Stimulated activated CD8-positive, alpha-beta memory T cell treated with anti-CD3 and anti-CD28 coated beads, Interleukin-15, amount 100 ng/mL, for 4 hours (primary cell): Measurements from ENCODE around the gene ELOVL1.
"Not testable (repeated sequence)": the region's sequence is repeated elsewhere in the genome, so short reads cannot be mapped to it uniquely, and the experiment has no call there.

Source experiments
- DNase-seq, 2 donors: peaks; one replicate each; pipeline ENCODE4 v3.0.0-alpha.2; 2020; ENCODE audit warnings: low read depth in 2 of 2

ELOVL1 gene

DNA sequence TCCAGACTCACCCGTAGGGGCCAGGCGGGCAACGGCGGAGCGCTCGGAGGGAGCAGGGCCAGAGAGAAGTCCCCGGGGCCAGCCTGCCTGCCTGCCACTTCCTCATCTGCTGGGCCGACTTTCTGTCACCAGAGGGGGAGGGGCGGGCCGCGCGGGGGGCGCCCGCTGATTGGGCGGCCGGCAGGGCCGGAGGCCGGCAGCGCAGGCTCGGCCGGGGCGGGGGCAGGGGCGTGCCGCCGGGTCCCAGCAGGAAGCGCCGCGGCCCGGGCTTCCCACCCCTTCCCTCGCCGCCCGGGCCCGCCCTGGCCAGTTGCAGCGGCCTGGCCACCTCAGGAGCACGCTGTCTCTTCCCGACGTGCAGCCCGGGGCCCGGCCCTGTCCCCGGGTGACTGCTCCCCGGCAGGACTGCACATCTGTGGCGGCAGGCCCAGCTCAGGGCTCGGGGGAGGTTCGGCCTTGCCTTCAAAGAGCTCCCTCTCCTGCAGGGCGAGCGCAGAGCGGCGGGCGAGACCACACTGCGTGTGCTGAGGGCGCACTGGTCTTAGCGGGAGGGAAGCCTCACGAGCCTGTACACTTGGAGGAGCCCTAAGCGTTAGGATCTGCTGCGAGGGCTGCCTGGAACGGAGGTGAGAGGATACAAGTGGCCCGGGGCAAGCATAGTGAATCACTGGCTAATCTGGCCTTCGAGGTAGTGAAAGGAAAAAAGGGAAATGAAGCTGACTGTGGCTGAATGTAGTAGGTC, at the start of gene ELOVL1:
Gene ELOVL1 (minus strand): TSS at position 108 of the 742 bp plus-strand sequence. CDS start 2,402 bp downstream, outside the sequence.
- peak; percentile 64 to 74 for DNase-seq

DNA sequence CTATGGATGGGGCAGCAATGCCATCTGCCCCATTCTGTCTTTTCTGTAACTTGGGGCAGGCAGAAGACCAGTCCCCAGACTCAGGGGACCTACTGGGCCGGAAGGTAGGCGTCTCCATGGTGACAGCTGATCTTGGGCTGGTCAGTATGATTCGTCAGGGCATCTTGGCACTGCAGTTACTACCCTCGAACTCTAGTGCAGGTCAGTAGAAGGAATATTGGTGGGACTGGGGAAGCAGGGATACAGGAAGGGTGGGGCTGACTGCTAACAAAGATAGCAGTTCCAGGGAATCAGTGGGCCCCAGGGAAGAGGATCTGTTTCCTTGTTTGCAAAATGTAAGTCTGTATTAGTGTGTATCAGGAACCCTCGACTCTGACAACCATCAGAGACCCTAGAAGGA, 48.1 kb upstream of the ELOVL1 start:
- DNase-seq, result no peak

DNA sequence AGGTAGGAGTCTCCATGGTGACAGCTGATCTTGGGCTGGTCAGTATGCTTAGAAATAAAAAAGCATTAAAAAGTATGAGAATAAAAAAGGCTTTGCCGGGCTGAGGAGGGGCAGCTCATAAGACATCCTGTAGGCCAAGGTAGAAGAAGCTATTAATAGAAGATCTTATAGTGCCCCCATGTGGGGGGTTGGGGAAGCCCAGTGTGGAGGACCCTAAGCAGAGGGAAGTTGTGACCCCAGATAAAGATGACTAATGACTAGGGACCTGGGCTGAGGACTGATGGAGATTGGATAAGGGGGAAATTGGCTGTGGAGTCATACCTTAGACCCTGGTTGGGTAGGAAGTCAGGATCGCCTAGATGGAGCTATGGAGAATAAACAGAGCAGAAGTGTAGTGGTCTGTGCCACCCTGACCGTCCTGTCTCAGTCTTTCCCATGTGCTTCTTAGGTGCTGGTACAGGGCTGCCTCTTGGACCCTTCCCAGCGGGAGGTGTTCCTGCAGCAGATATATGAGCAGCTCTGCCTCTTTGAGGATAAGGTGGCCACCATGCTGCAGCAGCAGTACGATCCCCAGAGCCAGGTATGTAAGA, 46.9 kb upstream of the ELOVL1 start:
- DNase-seq, result peak; percentile 22 to 37

DNA sequence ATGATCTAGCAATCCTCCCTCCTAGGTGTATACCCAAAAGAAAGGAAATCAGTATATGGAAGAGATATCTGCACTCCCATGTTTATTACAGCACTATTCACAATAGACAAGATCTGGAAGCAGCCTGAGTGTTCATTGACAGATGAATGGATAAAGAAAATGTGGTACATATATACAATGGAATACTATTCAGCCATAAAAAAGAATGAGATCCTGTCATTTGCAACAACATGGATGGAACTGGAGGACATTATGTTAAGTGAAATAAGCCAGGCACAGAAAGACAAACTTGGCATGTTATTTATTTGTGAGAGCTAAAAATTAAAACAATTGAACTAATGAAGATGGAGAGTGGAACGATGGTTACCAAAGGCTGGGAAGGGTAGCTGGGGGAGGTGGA, 45.6 kb upstream of the ELOVL1 start:
- DNase-seq, result not testable (repeated sequence)

DNA sequence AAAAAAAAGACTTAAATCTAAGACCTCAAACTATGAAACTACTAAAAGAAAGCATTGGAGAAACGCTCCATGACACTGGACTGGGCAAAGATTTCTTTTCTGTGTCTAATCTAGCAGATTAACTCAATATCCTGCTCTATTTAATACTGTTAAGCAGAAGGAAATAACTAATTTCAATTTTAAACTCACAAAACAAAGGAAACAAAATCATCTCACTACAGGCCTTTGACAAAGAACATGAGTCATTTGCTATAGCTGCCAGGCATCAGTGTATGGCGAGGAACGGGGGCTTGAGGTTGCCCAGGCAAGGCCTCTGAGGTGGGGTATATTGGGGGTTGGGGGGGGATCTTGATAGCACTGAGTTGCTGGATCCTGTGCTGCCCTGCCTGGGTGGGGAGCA, 42.8 kb upstream of the ELOVL1 start:
- no peak for DNase-seq

DNA sequence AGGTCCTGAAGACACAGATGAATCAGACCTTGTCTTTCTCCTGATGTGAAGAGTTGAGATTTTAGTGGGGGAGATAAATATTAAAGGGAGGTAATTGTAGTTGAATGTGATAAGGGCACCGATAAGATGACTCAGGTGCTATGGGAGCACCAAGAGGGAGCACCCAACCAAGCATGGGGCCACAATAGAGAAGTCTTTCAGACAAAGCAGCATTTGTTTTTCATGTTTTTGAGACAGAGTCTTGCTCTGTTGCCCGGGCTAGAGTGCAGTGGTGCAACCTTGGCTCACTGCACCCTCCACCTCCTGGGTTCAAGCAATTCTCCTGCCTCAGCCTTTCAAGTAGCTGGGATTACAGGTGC, 38.0 kb upstream of the ELOVL1 start:
- no peak for DNase-seq

DNA sequence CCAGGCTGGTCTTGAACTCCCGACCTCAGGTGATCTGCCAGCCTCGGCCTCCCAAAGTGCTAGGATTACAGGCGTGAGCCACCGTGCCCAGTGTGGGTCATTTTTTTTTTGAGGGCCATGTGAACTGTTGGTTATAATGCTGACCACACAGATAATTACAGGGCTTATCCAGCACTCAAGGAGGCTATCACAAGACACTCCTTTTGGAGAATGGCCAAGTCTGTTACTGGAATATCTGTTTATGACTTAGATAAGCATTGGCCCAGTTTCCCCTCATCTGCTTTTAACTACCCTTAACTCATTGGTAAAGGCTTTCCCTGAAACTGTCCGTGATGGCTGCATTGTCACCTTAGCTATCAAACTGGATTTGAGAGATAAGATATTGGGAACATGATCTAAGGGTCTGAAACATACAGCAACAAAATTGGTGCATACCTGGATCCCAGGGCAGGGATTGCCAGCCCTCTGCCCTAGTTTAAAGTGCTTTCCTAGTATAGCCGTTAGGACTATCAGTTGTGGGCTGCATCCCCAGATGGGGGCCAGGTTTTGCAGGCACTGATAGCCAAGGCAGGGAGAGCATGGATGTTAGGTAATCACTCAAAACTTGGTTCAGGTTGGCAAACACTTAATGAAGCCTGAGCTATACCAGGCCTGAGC, 37.5 kb upstream of the ELOVL1 start:
- no peak for DNase-seq

DNA sequence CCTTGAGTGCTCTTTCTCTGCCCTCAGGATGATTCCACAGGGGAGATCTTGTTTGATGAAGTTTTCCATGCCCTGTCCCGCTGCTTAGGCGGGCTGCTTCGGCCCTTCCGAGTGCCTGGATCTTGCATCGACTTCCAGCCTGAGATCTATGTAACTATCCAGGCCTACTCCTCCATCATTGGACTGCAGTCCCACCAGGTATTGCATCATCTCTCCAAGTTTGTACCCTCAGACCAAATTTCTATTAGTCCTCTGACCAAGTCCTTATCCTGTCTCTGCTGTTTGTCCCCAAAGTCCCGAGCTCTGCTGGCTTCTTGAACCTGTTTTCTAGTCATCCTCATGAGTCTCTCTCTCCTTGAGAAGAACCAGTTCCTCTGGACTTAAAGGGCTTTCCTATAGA, 36.5 kb upstream of the ELOVL1 start:
- no peak for DNase-seq

DNA sequence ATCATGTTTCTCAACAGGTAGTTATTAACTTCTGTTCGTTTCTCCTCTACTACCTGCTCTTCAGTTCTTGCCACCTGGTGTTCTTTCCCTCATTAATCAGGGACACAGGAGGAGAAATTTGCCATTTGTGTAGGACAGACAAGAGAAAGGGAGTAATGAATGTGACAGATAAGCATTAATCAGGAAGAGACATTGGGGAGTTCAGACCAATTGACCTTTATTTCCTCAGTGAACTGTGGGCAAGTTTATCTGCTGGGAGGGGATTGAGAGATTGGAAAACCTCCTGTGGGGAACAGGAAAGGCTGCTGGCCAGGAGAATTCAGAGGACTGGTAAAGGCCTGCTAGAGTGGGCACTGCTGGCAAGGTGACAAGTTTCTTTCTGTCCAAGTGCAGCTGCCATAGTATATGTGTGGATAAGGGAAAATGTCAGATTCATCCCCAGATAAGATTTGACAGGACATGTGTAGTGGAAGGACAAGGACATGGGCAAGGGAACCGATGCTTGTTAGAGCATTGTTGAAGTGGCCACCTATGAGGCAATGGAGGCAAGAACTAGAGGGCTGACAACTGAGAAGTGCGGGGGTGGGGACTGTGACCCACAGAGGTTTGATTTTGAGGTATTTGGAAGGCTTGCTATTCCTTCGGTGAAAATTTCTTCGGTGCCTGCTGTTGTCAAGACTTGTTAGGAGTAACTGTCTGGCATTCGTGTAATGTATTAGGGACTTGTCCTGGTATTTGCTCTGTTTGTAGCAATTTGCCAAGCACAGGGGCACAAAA, 34.5 kb upstream of the ELOVL1 start:
- DNase-seq, result no peak

DNA sequence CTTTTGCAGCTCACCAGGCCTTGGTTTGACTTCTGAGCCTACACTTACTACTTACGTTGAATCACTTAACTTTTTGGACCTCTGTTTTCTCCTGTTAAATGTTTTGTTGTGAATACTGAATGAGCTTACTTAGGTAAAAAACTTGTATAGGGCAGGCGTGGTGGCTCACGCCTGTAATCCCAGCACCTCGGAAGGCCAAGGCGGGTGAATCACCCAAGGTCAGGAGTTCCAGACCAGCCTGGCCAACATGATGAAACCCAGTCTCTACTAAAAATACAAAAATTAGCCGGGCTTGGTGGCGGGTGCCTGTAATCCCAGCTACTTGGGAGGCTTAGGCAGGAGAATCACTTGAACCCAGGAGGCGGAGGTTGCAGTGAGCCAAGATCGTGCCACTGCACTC, 32.6 kb upstream of the ELOVL1 start:
- DNase-seq, result not testable (repeated sequence)

DNA sequence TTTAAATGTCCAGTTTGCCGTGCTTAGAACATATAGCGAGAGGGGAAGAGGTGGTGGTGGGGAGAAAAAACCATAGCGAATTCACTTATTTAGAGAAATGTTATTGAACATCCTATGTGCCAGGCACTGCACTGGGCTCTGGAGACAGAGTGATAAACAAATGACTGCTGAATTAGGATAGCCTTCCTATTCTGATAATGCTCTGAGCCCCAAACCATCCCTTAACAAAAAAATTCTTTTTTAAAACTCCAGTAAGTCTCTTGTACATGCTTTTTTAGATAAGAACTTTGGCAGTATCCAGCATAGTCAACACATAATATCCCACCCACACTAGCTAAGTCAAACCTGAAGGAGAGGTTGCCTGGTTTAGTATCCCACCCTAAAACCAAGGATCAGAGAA, 30.4 kb upstream of the ELOVL1 start:
- no peak for DNase-seq

DNA sequence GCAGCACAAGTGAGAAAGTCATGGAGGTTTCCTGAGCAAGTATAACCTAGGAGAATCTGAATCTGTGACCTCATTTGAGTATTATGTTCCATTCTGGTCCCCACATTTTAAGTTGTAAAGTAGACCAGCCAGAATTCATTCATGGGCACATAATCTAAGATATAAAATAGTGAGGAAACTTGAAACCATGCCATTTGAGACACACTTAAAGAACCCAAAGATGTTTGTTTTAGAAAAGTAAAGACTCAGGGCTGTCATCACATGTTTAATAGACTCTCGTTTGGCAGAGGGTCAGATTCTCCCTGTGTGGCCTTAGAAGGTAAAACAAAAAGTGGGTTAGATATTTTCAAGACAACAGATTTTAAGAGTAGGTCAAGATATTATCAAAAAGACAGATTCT, 28.2 kb upstream of the ELOVL1 start:
- DNase-seq, result no peak

DNA sequence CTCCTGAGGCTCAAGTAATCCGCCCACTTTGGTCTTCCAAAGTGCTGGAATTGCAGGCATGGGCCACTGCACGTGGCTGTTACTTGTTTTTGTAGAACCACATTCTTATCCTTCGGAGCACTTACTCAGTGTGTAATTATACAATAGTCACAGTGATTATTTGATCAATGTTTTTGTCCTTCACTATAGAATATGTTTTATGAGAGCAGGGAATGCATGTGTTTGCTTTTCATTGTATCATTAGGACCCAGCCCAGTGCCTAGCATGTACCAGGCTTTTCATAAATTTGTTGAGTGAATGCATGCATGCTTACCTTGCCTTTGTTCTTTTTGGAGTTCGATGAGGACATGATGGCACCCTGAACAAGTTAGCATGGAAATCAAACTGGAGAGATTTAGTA, 27.7 kb upstream of the ELOVL1 start:
- DNase-seq, result no peak

DNA sequence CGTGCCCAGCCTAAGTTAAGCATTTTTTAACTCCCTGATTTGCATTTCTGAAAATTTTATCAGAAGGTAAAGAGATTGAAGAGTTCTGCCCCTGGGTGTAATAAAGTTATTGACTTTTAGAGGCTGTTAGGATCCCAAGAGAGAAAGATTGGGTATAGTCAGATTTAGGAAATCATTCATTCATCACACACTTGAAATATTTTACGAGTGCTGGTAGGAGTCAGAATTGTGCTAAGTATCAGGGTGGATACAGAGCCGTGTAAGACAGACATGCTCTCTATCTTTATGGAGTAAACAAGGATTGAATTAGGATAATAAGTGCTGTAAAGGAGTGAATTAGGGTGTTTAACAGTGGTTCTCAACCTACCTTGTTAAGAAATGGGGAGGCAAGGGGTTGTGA, 24.9 kb upstream of the ELOVL1 start:
- DNase-seq, result no peak

DNA sequence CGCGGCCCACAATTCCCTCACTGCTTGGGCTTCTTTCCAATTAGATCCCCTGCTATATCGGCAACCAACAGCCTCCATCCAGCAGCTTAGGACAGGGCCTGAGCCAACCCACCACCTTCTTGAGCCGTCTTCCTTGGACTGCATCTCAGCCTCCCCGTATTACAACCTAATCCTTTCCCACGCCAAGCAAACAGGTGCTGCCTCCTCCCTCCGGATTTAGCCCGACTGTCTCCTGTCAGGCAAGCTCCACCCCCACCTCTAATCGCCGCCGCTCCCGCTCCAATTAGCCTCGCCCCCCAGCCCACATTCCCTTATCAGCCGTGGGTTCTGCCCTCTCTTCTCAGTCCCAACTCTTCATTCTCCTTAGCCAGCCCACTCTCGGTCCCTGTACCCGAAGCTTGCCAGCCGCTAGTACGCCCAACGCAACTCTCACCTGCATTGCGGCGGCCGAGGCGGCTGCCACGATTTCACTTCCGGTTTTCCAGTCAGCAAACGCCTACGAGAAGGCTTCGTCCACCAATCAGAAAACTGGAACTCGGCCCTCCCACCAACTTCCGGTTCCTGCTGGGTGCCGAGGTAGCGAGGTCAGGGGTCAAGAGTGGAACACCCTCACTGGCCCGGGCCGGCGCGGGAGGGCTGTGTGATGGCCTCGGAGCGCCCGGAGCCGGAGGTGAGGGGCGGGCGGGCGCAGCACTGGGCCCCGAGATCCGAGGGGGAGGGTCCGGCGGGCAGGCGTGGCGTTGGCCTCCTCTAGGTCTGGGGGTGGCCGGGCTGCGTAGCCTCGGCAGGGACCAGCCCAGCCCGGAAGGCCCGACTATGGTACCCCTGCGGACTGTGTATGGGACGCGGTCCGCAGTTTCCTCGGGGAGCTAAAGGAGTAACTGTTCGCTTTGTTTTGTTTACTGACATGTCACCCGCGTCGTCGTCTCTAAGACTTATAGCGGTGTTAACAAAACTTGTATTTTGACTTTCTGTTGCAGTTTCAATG, 21.8 kb upstream of the ELOVL1 start, which contains the start of the genes MED8 and SZT2:
Gene MED8 (minus strand): TSS at position 475 of the 988 bp plus-strand sequence. CDS start 36 bp downstream, at position 439.
Gene SZT2 (plus strand): TSS at position 574 of the 988 bp plus-strand sequence. CDS start 70 bp downstream, at position 644.
- DNase-seq, result peak; percentile 82 to 88

DNA sequence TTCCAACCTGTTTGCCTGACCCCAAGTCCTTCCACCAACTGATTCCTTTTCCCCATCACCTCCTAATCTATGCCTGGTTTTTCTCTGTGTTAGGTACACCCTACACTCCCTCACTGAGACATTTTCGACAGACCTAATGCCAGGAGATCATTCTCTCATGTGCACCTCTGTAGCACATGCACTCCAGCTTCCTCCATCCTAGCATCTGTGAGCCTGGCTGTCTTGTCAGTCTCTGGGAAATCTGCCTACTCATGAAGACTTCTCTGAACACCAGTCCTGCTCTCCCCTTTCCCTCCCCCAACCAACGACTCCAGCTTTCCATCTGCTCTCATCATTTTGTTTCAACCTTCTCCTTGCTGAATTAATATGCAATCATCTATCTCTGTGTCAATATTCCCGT, 20.8 kb upstream of the ELOVL1 start:
- DNase-seq, result no peak

DNA sequence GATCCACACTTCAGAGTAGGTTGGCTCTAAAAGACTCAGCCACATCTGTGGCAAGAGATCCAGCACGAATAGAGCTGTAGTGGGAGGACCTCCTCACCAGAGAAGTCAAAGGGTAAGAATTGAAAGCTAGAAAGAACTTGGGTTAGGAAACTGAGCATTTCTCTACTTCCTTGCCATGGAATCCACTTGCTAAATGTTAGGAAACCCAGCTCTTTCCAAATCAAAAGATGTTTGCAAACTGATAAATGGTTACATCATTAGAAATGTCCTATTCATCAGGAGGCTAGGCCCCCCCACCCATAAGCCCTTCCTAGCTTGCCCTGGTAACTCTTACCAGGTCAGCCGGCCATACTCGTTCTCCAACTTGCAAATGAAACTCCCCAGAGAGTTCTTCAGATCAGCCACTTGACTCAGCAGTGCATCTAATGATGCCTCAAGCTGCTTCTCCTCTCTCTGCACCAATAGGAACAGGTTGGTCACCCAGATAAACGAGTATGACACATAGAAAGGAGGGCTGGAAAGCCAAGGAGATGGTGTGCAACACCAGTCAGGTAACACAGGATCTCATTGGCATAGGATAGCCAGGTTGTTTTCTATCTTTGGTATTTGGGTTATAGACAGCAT, 20.3 kb upstream of the ELOVL1 start:
- DNase-seq, result no peak

DNA sequence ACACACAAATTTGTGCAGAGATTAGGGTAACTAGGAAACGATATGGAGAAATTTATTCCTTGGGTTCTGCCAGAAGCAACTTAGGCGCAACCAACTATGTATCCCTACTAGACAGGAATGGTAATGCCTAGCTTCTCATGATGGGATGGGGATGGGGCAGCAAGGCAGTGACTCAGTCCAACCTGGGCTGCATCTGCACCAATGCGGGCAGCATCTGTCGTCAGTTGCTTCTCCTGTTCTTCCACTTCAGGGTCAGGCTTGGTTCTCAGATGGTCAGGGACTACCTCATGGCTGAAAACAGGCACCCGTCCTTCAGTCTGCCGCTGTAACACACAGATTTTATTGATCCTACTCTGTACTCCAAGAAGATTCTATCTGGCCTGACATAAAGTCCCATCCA, 18.9 kb upstream of the ELOVL1 start:
- DNase-seq, result no peak

DNA sequence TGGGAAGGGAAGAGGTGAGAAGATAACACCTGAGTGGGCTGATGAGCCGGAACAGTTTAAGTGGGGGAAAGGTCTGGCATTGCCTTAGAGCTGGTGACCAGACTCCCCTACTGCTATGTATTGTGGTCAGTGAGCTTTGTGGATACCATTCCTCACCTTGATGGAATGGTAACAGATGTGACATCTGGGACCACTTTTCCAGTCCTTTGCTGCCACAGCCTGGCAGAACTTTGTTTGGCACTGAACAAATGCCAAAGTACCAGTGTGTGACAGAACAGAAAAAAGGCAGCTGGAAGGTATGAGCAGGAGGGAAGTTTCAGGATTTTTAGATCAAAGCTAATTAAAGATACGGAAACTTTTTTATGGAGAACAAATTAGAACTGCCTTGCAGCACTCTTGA, 15.6 kb upstream of the ELOVL1 start:
- DNase-seq, result no peak

DNA sequence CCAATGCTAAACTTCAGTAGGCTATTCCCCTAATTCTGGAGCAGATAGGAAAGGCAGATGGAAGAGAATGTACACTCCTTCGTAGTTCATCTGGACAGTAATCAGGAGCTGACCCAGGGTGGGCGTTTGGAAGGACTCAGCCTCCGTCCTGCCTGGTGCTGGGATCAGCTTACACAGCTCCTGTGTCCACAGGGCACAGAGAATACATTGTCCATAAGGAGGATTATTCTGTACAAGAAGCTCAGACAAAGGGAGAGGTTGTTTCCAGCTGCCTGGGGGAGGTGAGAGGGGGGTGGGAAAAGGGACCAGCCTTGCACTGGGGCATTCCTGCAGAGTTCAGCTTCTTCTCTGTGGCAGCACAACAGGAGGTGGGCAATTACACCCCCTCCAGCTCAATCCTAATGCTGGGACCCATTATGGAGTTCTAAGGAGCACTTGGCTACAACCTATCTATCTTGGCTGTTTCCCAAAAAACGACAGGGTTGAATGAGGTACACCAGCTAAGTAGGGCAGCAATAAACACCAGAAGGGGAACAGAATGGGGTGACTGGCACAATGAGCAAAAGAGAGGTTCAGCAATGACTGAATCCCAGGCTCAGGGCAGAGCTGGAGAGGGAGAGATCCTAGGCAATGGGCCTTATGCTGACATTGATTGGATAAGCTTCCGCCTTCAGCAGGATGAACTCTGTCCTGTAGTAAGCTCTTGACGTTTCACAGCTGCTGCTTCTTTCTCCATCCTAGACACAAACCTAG, 14.4 kb upstream of the ELOVL1 start:
- DNase-seq, result no peak
